Measurements from ENCODE around the gene C4orf50. TPM values are rescaled to one million over a fixed set of nuclear protein-coding genes. Genes with fewer than 3 reads are reported as not detected.

The C4orf50 gene
- total RNA-seq, 3 donors from 2014 or later: 0.07 to 0.73 (median 0.09) TPM

- no peak for TF ChIP-seq CTCF (IDR thresholded peaks at IDR 0.05)
- DNase-seq (no peak), ATAC-seq (no peak)
- Histone ChIP-seq H3K9me3 (no peaks in the 10 kb centered on the region), H3K36me3 (ENCODE audit: low read depth) (no peaks in the 10 kb centered on the region), H3K4me1 (ENCODE audit: low read depth) (no peaks in the 10 kb centered on the region), H3K4me3 (no peak overlapping the region)
- intact Hi-C loops (cut with DNase I, micrococcal nuclease): no loop called here
These were observed 4.5 kb upstream of the C4orf50 start for GRCh38 chr4:6022607-6023288.

- DNase-seq: no peak
- no peak for TF ChIP-seq CTCF (IDR thresholded peaks at IDR 0.05)
- Histone ChIP-seq H3K36me3 (ENCODE audit: low read depth) (no peaks in the 10 kb centered on the region), H3K4me3 (no peak overlapping the region), H3K4me1 (ENCODE audit: low read depth) (no peaks in the 10 kb centered on the region), H3K9me3 (no peaks in the 10 kb centered on the region)
- no peak for ATAC-seq
- intact Hi-C loops (cut with DNase I, micrococcal nuclease): no loop called here
These were observed 3.8 kb upstream of the C4orf50 start for GRCh38 chr4:6021831-6022606.

GRCh38 chr4:6020613-6021012, 2.4 kb upstream of the C4orf50 start:
- no peak overlapping the region for H3K4me3 ChIP-seq
- intact Hi-C loops (cut with DNase I, micrococcal nuclease): no loop called here
- no peak for TF ChIP-seq CTCF (IDR thresholded peaks at IDR 0.05)
- no peak for ATAC-seq
- H3K36me3 ChIP-seq (ENCODE audit: low read depth): no peaks in the 10 kb centered on the region
- no peak for DNase-seq
- H3K4me1 ChIP-seq (ENCODE audit: low read depth): no peaks in the 10 kb centered on the region
- H3K9me3 ChIP-seq: no peaks in the 10 kb centered on the region

- peak; percentile 68 for TF ChIP-seq CTCF (IDR thresholded peaks at IDR 0.05)
- intact Hi-C loops (cut with DNase I, micrococcal nuclease): no loop called here
- ATAC-seq (peak; percentile 54), DNase-seq (peak in 1 of 3 donors; percentile 48)
- H3K9me3 ChIP-seq: no peaks in the 10 kb centered on the region
- no peaks in the 10 kb centered on the region for H3K4me1 ChIP-seq (ENCODE audit: low read depth)
- no peak overlapping the region for H3K4me3 ChIP-seq
- no peaks in the 10 kb centered on the region for H3K36me3 ChIP-seq (ENCODE audit: low read depth)
These were observed 1.4 kb upstream of the C4orf50 start for GRCh38 chr4:6019316-6020263.

- H3K36me3 ChIP-seq (ENCODE audit: low read depth): no peaks in the 10 kb centered on the region
- ATAC-seq (no peak), DNase-seq (no peak)
- H3K4me3 ChIP-seq: no peak overlapping the region
- no peaks in the 10 kb centered on the region for H3K4me1 ChIP-seq (ENCODE audit: low read depth)
- no peaks in the 10 kb centered on the region for H3K9me3 ChIP-seq
- no peak for TF ChIP-seq CTCF (IDR thresholded peaks at IDR 0.05)
- intact Hi-C loops (cut with DNase I, micrococcal nuclease): no loop called here
These were observed 431 bp downstream of the C4orf50 start for GRCh38 chr4:6017800-6018199.
